ENCODE measurements around the gene KHK.

The KHK gene

DNA sequence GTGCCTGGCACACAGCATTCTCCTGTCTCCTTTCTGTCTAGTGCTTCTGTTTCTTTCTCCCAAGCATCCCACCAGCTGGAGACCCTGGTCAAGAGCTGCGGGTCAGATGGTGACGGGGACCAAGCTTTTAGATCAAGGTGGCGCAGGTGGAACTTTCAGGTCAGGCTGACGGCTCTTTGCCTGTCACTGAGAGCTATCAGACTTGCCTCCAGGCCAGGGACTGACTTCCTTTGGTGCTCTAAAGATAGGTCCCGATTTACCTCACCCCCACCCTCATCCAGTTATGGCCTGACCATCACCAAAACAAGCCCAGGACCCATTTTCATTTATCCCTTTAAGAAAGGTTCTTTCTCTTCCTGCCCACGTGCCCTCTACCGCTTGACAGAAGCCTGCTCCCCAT is 9.3 kb upstream of the KHK start:
- no peak for TF ChIP-seq CTCF (IDR thresholded peaks at IDR 0.05; ENCODE audit: borderline replicate concordance, insufficient read depth, low read depth, low read length)
- no peak overlapping the region for H3K4me3 ChIP-seq (ENCODE audit: low read depth, low read length)

DNA sequence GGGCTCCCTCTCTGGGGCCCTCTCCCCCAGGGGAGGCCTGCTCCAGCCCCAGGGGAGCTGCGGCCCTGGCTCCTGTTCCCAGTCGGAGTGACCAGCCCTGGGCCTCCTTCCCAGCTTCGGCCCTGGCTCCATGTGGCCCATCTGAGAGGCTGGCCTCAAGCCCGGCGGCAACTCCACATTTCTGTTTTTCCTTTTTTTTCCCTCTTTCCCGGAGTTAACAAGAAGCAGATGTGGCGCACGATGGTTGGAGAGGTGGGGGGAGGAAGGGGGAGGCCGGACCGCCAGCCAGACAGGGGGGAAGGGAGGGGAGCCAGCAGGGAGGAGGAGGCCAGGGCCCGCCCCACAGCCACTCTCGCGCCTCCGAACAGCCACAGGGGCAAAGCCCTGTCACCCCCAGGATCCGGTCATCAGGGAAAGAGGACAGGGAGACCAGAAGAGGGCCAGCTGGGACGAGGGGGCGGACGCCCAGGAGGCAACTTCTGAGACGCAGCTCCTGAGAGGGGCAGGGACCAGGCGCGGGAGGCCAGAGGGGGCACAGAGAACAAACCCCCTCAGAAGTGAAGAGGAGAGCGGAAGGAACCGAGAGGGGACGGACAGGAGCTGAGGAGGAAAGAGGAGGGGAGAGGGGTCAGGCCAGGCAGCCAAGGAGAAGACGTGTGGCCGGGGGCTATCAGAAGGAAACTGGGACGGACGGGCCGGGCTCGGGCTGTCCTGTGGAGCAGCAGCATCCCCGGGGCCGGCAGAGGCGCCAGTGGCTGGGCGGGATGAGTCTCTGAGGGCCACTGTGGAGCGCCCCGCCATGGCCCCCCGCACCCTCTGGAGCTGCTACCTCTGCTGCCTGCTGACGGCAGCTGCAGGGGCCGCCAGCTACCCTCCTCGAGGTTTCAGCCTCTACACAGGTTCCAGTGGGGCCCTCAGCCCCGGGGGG is 8.0 kb upstream of the KHK start, which contains the start of gene EMILIN1:
TSS of gene EMILIN1 (plus strand) at position 349 of the 928 bp plus-strand sequence. CDS start at position 800, 451 bp downstream.
- no peak for TF ChIP-seq CTCF (IDR thresholded peaks at IDR 0.05; ENCODE audit: borderline replicate concordance, insufficient read depth, low read depth, low read length)
- no peak within 1 kb of the TSS for H3K4me3 ChIP-seq (ENCODE audit: low read depth, low read length)

GRCh38 chr2:27079233-27080139 is 7.1 kb upstream of the KHK start:
- TF ChIP-seq CTCF (IDR thresholded peaks at IDR 0.05; ENCODE audit: borderline replicate concordance, insufficient read depth, low read depth, low read length), result no peak
- H3K4me3 ChIP-seq (ENCODE audit: low read depth, low read length), result no peak overlapping the region

- H3K4me3 ChIP-seq (ENCODE audit: low read depth, low read length), result no peak overlapping the region
- no peak for TF ChIP-seq CTCF (IDR thresholded peaks at IDR 0.05; ENCODE audit: borderline replicate concordance, insufficient read depth, low read depth, low read length)
These were observed 6.5 kb upstream of the KHK start for GRCh38 chr2:27080140-27080469.

GRCh38 chr2:27080603-27080936 is 6.0 kb upstream of the KHK start:
- no peak for TF ChIP-seq CTCF (IDR thresholded peaks at IDR 0.05; ENCODE audit: borderline replicate concordance, insufficient read depth, low read depth, low read length)
- H3K4me3 ChIP-seq (ENCODE audit: low read depth, low read length), result no peak overlapping the region

DNA sequence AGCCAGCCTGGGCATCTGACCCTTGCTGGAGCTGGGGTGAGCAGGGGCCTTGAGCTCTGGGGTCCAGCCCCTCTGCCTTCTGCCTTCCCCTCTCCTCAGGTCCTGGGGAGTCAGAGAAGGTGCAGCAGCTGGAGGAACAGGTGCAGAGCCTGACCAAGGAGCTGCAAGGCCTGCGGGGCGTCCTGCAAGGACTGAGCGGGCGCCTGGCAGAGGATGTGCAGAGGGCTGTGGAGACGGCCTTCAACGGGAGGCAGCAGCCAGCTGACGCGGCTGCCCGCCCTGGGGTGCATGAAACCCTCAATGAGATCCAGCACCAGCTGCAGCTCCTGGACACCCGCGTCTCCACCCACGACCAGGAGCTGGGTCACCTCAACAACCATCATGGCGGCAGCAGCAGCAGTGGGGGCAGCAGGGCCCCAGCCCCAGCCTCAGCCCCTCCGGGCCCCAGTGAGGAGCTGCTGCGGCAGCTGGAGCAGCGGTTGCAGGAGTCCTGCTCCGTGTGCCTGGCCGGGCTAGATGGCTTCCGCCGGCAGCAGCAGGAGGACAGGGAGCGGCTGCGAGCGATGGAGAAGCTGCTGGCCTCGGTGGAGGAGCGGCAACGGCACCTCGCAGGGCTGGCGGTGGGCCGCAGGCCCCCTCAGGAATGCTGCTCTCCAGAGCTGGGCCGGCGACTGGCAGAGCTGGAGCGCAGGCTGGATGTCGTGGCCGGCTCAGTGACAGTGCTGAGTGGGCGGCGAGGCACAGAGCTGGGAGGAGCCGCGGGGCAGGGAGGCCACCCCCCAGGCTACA is 4.4 kb upstream of the KHK start:
- H3K4me3 ChIP-seq (ENCODE audit: low read depth, low read length), result no peak overlapping the region
- no peak for TF ChIP-seq CTCF (IDR thresholded peaks at IDR 0.05; ENCODE audit: borderline replicate concordance, insufficient read depth, low read depth, low read length)
